Progenitor cell of endocrine pancreas (in vitro differentiated cells): ENCODE results near the gene ABCA3. TPM values are rescaled to one million over a fixed set of nuclear protein-coding genes. Genes with fewer than 3 reads are reported as not detected.

ENCODE experiments used
- DNase-seq: peaks from one replicate; pipeline ENCODE4 v3.0.0; 2021; ENCODE audit warnings: low spot score; ENCODE audit not compliant: unreplicated experiment
- H3K27ac Mint-ChIP-seq: 2 replicates; pipeline ENCODE4 v1.8.0; 2021; ENCODE audit warnings: mild to moderate bottlenecking, moderate library complexity, mixed read lengths
- H3K27me3 Mint-ChIP-seq: 2 replicates; pipeline ENCODE4 v1.8.0; 2021; ENCODE audit warnings: mixed read lengths
- H3K36me3 Mint-ChIP-seq: 2 replicates; pipeline ENCODE4 v1.8.0; 2022; ENCODE audit warnings: mixed read lengths; ENCODE audit not compliant: insufficient read depth
- H3K4me1 Mint-ChIP-seq: 2 replicates; pipeline ENCODE4 v1.8.0; 2021; ENCODE audit warnings: low read depth, mixed read lengths
- H3K4me3 Mint-ChIP-seq: 2 replicates; pipeline ENCODE4 v1.8.0; 2021; ENCODE audit warnings: low read depth, mild to moderate bottlenecking, moderate library complexity, mixed read lengths
- H3K9me3 Mint-ChIP-seq: 2 replicates; pipeline ENCODE4 v1.8.0; 2021; ENCODE audit warnings: low read depth, mixed read lengths
- CTCF ChIP-seq: fragments of 200-600 bp; sonication (generic); IDR thresholded peaks from one replicate; pipeline ENCODE4 v1.5.0; 2021; ENCODE audit warnings: antibody characterized with exemption, mild to moderate bottlenecking; ENCODE audit not compliant: unreplicated experiment
- total RNA-seq: library from RNA; stranded (reverse); gene quantifications from 2 replicates; pipeline ENCODE4 v1.2.1, GENCODE V29; 2021

Gene ABCA3
- total RNA-seq, 1 donor from 2014 or later = 6.9 TPM

GRCh38 chr16:2372684-2373083, 32.2 kb upstream of the ABCA3 start:
- no peaks in the 10 kb centered on the region for H3K36me3 Mint-ChIP-seq
- no peak for DNase-seq
- H3K9me3 Mint-ChIP-seq = no peaks in the 10 kb centered on the region
- H3K4me1 Mint-ChIP-seq = no peaks in the 10 kb centered on the region
- H3K4me3 Mint-ChIP-seq = no peak overlapping the region
- peaks cover 24% of the 10 kb centered on the region for H3K27me3 Mint-ChIP-seq
- H3K27ac Mint-ChIP-seq = no peak overlapping the region
- TF ChIP-seq CTCF = no peak

GRCh38 chr16:2371421-2371820, 30.9 kb upstream of the ABCA3 start:
- TF ChIP-seq CTCF = no peak
- H3K27ac Mint-ChIP-seq = no peak overlapping the region
- no peaks in the 10 kb centered on the region for H3K36me3 Mint-ChIP-seq
- DNase-seq = no peak
- H3K9me3 Mint-ChIP-seq = no peaks in the 10 kb centered on the region
- peaks cover 24% of the 10 kb centered on the region for H3K27me3 Mint-ChIP-seq
- H3K4me3 Mint-ChIP-seq = no peak overlapping the region
- H3K4me1 Mint-ChIP-seq = no peaks in the 10 kb centered on the region

GRCh38 chr16:2370721-2371120, 30.2 kb upstream of the ABCA3 start:
- Mint-ChIP-seq H3K36me3 (no peaks in the 10 kb centered on the region), H3K27me3 (peaks cover 24% of the 10 kb centered on the region), H3K27ac (no peak overlapping the region), H3K9me3 (no peaks in the 10 kb centered on the region), H3K4me1 (no peaks in the 10 kb centered on the region), H3K4me3 (no peak overlapping the region)
- no peak for DNase-seq
- no peak for TF ChIP-seq CTCF

GRCh38 chr16:2366660-2367309, 26.3 kb upstream of the ABCA3 start:
- Mint-ChIP-seq H3K9me3 (no peaks in the 10 kb centered on the region), H3K4me3 (no peak overlapping the region), H3K4me1 (peaks cover 12% of the 10 kb centered on the region), H3K36me3 (no peaks in the 10 kb centered on the region), H3K27me3 (peaks cover 18% of the 10 kb centered on the region), H3K27ac (no peak overlapping the region)
- no peak for TF ChIP-seq CTCF
- DNase-seq = no peak

- peaks cover 12% of the 10 kb centered on the region for H3K4me1 Mint-ChIP-seq
- no peak for TF ChIP-seq CTCF
- H3K27ac Mint-ChIP-seq = no peak overlapping the region
- no peaks in the 10 kb centered on the region for H3K36me3 Mint-ChIP-seq
- H3K27me3 Mint-ChIP-seq = peaks cover 20% of the 10 kb centered on the region
- no peak overlapping the region for H3K4me3 Mint-ChIP-seq
- DNase-seq = no peak
- H3K9me3 Mint-ChIP-seq = no peaks in the 10 kb centered on the region
Observed at GRCh38 chr16:2365397-2366294, 25.1 kb upstream of the ABCA3 start.
